B cell (primary cell): ENCODE data around the gene THBS2. TPM values are rescaled to one million over a fixed set of nuclear protein-coding genes. Genes with fewer than 3 reads are reported as not detected.

Experiments
- ATAC-seq: fragments of 200-7000 bp; cut with Tn5 transposase; one replicate; pipeline ENCODE4 v1.10.0; 2021; ENCODE audit warnings: low read depth, mild to moderate bottlenecking, moderate number of reproducible peaks, moderate library complexity
- CTCF ChIA-PET: fragments of 350-600 bp; sonication (Branson Sonifier 250); formaldehyde crosslinking; loops from one replicate; lab custom pipeline; 2021; ENCODE audit warnings: antibody characterized with exemption, inconsistent platforms; lab: Charles Lee
- POLR2A ChIA-PET: fragments of 350-600 bp; sonication (Branson Sonifier 250); formaldehyde crosslinking; loops from one replicate; lab custom pipeline; 2021; ENCODE audit warnings: antibody characterized with exemption; lab: Charles Lee
- DNase-seq: peaks from one replicate; pipeline ENCODE4 v3.0.0; 2013
- H2AFZ ChIP-seq: 2 replicates; pipeline ENCODE4 v1.6.1; 2012; ENCODE audit warnings: mild to moderate bottlenecking, low read depth, low read length; ENCODE audit not compliant: insufficient read depth, poor library complexity, severe bottlenecking
- H3K27ac ChIP-seq, 2 donors: 1 replicate in 1 of 2; 2 replicates in 1 of 2; pipeline ENCODE4 v1.5.1; 2012 to 2013; ENCODE audit warnings: low read length in 2 of 2, mild to moderate bottlenecking in 2 of 2, moderate library complexity in 1 of 2
- H3K27me3 ChIP-seq, 4 experiments: fragments of 200-600 bp in 1 of 4; sonication (generic) in 1 of 4; replicated peaks in 1 of 4; 1 replicate in 2 of 4; 2 replicates in 2 of 4; pipeline versions ENCODE4 v1.6.1 to v1.7.0; 2013 to 2016; ENCODE audit warnings: low read length in 3 of 4, mild to moderate bottlenecking in 2 of 4, mixed read lengths in 1 of 4, moderate library complexity in 1 of 4; ENCODE audit not compliant: insufficient read depth in 4 of 4, control insufficient read depth in 3 of 4; ENCODE audit errors: control extremely low read depth in 1 of 4
- H3K36me3 ChIP-seq, 2 experiments: replicated peaks in 1 of 2; 1 replicate in 1 of 2; 2 replicates in 1 of 2; pipeline versions ENCODE4 v1.6.1 to v1.7.1; 2013; ENCODE audit warnings: low read length in 1 of 2; ENCODE audit not compliant: insufficient read depth in 2 of 2, control insufficient read depth in 1 of 2; ENCODE audit errors: control extremely low read depth in 1 of 2, extremely low read depth in 1 of 2
- H3K4me1 ChIP-seq, 2 donors: fragments of 200-600 bp in 1 of 2; sonication (generic) in 1 of 2; 1 replicate in 1 of 2; 2 replicates in 1 of 2; pipeline versions ENCODE4 v1.5.1 to v1.6.1; 2013 to 2017; ENCODE audit warnings: low read length in 2 of 2; ENCODE audit not compliant: control insufficient read depth in 2 of 2, insufficient read depth in 2 of 2
- H3K4me2 ChIP-seq: replicated peaks from 2 replicates; pipeline ENCODE3; 2012; ENCODE audit warnings: mild to moderate bottlenecking, low read depth, low read length; ENCODE audit not compliant: poor library complexity, severe bottlenecking
- H3K4me3 ChIP-seq, 5 experiments: fragments of 200-600 bp in 1 of 5; sonication (generic) in 1 of 5; 1 replicate in 3 of 5; 2 replicates in 2 of 5; pipeline versions ENCODE4 v1.5.1 to v1.7.0; 2011 to 2016; ENCODE audit warnings: low read length in 4 of 5, mild to moderate bottlenecking in 4 of 5, low read depth in 2 of 5, control low read depth in 1 of 5, moderate library complexity in 1 of 5; ENCODE audit not compliant: insufficient read depth in 1 of 5; ENCODE audit errors: control extremely low read depth in 1 of 5, extremely low read depth in 1 of 5
- H3K79me2 ChIP-seq: fragments of 200-600 bp; sonication (generic); one replicate; pipeline ENCODE4 v1.6.0; 2016; ENCODE audit warnings: low read length; ENCODE audit not compliant: control insufficient read depth, insufficient read depth
- H3K9ac ChIP-seq: fragments of 200-600 bp; sonication (generic); 2 replicates; pipeline ENCODE4 v1.6.1; 2017; ENCODE audit warnings: mild to moderate bottlenecking, low read length, moderate library complexity
- H3K9me3 ChIP-seq, 3 donors: one replicate each; pipeline versions ENCODE4 v1.6.1 to v1.7.1; 2013; ENCODE audit warnings: low read length in 2 of 3; ENCODE audit not compliant: control insufficient read depth in 2 of 3, insufficient read depth in 1 of 3; ENCODE audit errors: control extremely low read depth in 1 of 3
- H4K20me1 ChIP-seq: 2 replicates; pipeline ENCODE4 v1.6.0; 2012; ENCODE audit warnings: mild to moderate bottlenecking, low read length; ENCODE audit not compliant: insufficient read depth, control insufficient read depth, poor library complexity, severe bottlenecking
- H3K27ac Mint-ChIP-seq: one replicate; pipeline ENCODE4 v1.8.0; 2021; ENCODE audit warnings: mixed read lengths
- H3K27me3 Mint-ChIP-seq: one replicate; pipeline ENCODE4 v1.8.0; 2021; ENCODE audit warnings: mixed read lengths
- H3K4me1 Mint-ChIP-seq: one replicate; pipeline ENCODE4 v1.8.0; 2021; ENCODE audit warnings: mixed read lengths
- H3K4me3 Mint-ChIP-seq: one replicate; pipeline ENCODE4 v1.8.0; 2021; ENCODE audit warnings: mixed read lengths
- H3K9me3 Mint-ChIP-seq: one replicate; pipeline ENCODE4 v1.8.0; 2022; ENCODE audit warnings: mixed read lengths; ENCODE audit not compliant: insufficient read depth
- EZH2 ChIP-seq: IDR thresholded peaks from 2 replicates; pipeline ENCODE4 v1.6.1; 2012; ENCODE audit warnings: borderline replicate concordance, low read depth, mild to moderate bottlenecking, moderate library complexity, low read length; ENCODE audit not compliant: insufficient read depth, poor library complexity, severe bottlenecking
- WGBS: methylation state at CpG from one replicate; pipeline ENCODE4 v1.1.5; 2013; ENCODE audit warnings: missing lambda C conversion rate; ENCODE audit not compliant: insufficient coverage; 5-methylcytosine and 5-hydroxymethylcytosine counted together
- intact Hi-C: fragments of 100-400 bp; cut with micrococcal nuclease; formaldehyde crosslinking; loops from one replicate; pipeline ENCODE4 v1.10.0; 2022
- polyA plus RNA-seq: library from polyadenylated mRNA; depleted of rRNA; stranded (reverse); fragments of >200 nt; gene quantifications from 2 replicates; pipeline ENCODE4 v1.2.3, GENCODE V29; 2012
- total RNA-seq, 2 donors: library from RNA; stranded (reverse); fragments of 120-200 nt in 1 of 2; gene quantifications; 1 replicate in 1 of 2; 2 replicates in 1 of 2; pipeline versions ENCODE4 v1.2.3 to v1.2.4, GENCODE V29; 2013 to 2022
- TF ChIP-seq, protein P1 (sequence below): fragments of 200-600 bp; IDR thresholded peaks from one replicate; pipeline ENCODE4 v1.8.0; 2022; ENCODE audit warnings: antibody characterized with exemption, mild to moderate bottlenecking

The THBS2 gene
- total and polyA plus RNA-seq, 2 donors (not counting 1 experiment from before 2014, with no cell fraction given): not detected

DNA sequence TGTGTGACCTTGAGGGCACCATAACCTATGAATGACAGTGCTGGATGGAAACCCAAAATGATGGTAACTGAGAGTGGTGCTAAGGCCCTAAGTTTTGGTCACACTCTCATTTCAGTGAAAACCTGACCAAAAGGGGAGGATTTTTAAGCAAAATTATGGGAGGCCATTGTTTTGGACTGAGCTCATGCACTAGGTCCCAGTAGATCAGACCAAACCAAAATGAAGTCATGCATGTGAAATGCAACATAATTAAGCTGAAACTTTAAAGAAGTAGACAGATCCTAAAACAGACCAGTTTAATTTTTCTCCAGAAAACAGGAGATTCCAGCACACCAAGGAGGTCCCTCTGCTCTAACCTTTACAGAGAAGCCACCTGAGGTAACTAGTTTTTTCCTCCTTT is 24.0 kb upstream of the THBS2 start:
- ATAC-seq: no peak
- Histone ChIP-seq H3K4me2 (no peak overlapping the region), H3K4me3 (no peak overlapping the region), H3K27ac (no peak overlapping the region), H3K9me3 (peaks cover 0 to 2% (median 0%) of the 10 kb centered on the region in 3 donors), H4K20me1 (no peaks in the 10 kb centered on the region), H3K36me3 (no peaks in the 10 kb centered on the region), H2AFZ (no peak overlapping the region), H3K9ac (no peak overlapping the region), H3K4me1 (no peaks in the 10 kb centered on the region), H3K27me3 (no peaks in the 10 kb centered on the region), H3K79me2 (no peaks in the 10 kb centered on the region)
- Mint-ChIP-seq H3K4me1 (no peaks in the 10 kb centered on the region), H3K9me3 (no peaks in the 10 kb centered on the region), H3K27ac (no peak overlapping the region), H3K4me3 (no peak overlapping the region), H3K27me3 (no peaks in the 10 kb centered on the region)
- ChIA-PET CTCF (no interaction called here), POLR2A (no interaction called here)
- DNase-seq: no peak
- intact Hi-C loops: no loop called here
- no peak for TF ChIP-seq EZH2
- TF ChIP-seq, protein P1, sequence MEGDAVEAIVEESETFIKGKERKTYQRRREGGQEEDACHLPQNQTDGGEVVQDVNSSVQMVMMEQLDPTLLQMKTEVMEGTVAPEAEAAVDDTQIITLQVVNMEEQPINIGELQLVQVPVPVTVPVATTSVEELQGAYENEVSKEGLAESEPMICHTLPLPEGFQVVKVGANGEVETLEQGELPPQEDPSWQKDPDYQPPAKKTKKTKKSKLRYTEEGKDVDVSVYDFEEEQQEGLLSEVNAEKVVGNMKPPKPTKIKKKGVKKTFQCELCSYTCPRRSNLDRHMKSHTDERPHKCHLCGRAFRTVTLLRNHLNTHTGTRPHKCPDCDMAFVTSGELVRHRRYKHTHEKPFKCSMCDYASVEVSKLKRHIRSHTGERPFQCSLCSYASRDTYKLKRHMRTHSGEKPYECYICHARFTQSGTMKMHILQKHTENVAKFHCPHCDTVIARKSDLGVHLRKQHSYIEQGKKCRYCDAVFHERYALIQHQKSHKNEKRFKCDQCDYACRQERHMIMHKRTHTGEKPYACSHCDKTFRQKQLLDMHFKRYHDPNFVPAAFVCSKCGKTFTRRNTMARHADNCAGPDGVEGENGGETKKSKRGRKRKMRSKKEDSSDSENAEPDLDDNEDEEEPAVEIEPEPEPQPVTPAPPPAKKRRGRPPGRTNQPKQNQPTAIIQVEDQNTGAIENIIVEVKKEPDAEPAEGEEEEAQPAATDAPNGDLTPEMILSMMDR: no peak

DNA sequence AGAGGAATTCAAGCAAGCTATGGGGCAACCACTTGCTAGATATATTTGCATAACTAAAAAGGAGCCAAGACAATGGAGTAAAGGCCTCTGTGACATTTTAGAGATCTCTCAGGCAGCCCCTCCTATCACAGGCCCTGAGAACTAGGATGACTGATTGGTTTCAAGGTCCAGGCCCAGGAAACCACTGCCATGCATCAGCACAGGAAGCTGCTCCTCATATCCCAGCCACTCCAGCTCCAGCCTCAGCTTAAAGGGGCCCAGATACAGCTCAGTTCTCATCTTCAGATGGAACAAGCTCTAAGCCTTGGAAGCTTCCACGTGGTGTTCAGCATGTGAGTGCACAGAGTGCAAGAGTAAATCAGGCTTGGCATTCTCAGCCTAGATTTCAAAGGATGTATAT is 21.1 kb upstream of the THBS2 start:
- Histone ChIP-seq H3K27ac (no peak overlapping the region), H4K20me1 (no peaks in the 10 kb centered on the region), H3K36me3 (no peaks in the 10 kb centered on the region), H3K79me2 (no peaks in the 10 kb centered on the region), H3K27me3 (no peaks in the 10 kb centered on the region), H3K4me2 (no peak overlapping the region), H3K9ac (no peak overlapping the region), H3K4me3 (no peak overlapping the region), H3K4me1 (no peaks in the 10 kb centered on the region), H3K9me3 (no peaks in the 10 kb centered on the region), H2AFZ (no peak overlapping the region)
- Mint-ChIP-seq H3K4me3 (no peak overlapping the region), H3K9me3 (no peaks in the 10 kb centered on the region), H3K4me1 (no peaks in the 10 kb centered on the region), H3K27ac (no peak overlapping the region), H3K27me3 (no peaks in the 10 kb centered on the region)
- ChIA-PET POLR2A (no interaction called here), CTCF (no interaction called here)
- ATAC-seq (no peak), DNase-seq (no peak)
- TF ChIP-seq, protein P1: no peak
- no peak for TF ChIP-seq EZH2
- intact Hi-C loops: no loop called here
- 63% methylated on average over 1 of the region's 1 CpG for WGBS
